ENCODE data around the gene ADAM19.

- TF ChIP-seq, protein P1, sequence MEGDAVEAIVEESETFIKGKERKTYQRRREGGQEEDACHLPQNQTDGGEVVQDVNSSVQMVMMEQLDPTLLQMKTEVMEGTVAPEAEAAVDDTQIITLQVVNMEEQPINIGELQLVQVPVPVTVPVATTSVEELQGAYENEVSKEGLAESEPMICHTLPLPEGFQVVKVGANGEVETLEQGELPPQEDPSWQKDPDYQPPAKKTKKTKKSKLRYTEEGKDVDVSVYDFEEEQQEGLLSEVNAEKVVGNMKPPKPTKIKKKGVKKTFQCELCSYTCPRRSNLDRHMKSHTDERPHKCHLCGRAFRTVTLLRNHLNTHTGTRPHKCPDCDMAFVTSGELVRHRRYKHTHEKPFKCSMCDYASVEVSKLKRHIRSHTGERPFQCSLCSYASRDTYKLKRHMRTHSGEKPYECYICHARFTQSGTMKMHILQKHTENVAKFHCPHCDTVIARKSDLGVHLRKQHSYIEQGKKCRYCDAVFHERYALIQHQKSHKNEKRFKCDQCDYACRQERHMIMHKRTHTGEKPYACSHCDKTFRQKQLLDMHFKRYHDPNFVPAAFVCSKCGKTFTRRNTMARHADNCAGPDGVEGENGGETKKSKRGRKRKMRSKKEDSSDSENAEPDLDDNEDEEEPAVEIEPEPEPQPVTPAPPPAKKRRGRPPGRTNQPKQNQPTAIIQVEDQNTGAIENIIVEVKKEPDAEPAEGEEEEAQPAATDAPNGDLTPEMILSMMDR (IDR thresholded peaks at IDR 0.05): no peak
- TF ChIP-seq REST (IDR thresholded peaks at IDR 0.05; ENCODE audit: insufficient read depth in 1 of 2, low read depth in 2 of 2, low read length in 1 of 2): no peak
- no peak for TF ChIP-seq POLR2AphosphoS5 (IDR thresholded peaks at IDR 0.05; ENCODE audit: low read depth, low read length)
- no peak for TF ChIP-seq SIN3A (IDR thresholded peaks at IDR 0.05; ENCODE audit: borderline replicate concordance, insufficient read depth, low read depth, low read length)
- TF ChIP-seq TCF7L2 (IDR thresholded peaks at IDR 0.05; ENCODE audit: low read depth, low read length): no peak
Measured at GRCh38 chr5:157458835-157459234, 116.7 kb downstream of the ADAM19 start.

Measured in Panc1 (cell line).